HCT116 (cell line): ENCODE results near the gene CHST11. TPM values are rescaled to one million over a fixed set of nuclear protein-coding genes. Genes with fewer than 3 reads are reported as not detected.

Source experiments
- ATAC-seq: fragments of 200-7000 bp; cut with Tn5 transposase; 2 replicates; pipeline ENCODE4 v1.9.1; 2020; ENCODE audit warnings: mild to moderate bottlenecking, moderate library complexity
- BruUV-seq: library from RNA; stranded (reverse); fragments of 400-500 nt; replicated peaks from 2 replicates; lab custom pipeline; 2021; lab: Mats Ljungman, UMichigan
- CTCF ChIA-PET: fragments of 300-600 bp; sonication (Branson Sonifier 250); formaldehyde crosslinking; loops from one replicate; lab custom pipeline; 2021; ENCODE audit warnings: antibody characterized with exemption; lab: Charles Lee
- POLR2A ChIA-PET: fragments of 300-600, 350-600 bp; sonication (Branson Sonifier 250); formaldehyde crosslinking; loops from one replicate; lab custom pipeline; 2021; ENCODE audit warnings: antibody characterized with exemption; lab: Charles Lee
- RAD21 ChIA-PET, 2 experiments: fragments of 300-600 bp; sonication (Branson Sonifier 250); formaldehyde crosslinking; loops; one replicate each; lab custom pipeline; 2023; ENCODE audit warnings: low total read pairs in 2 of 2; ENCODE audit not compliant: uncharacterized antibody in 2 of 2, unreplicated experiment in 2 of 2, low non-redundant PET in 1 of 2; lab: Charles Lee
- DNase-seq: peaks from one replicate; pipeline ENCODE4 v3.0.0-alpha.2; 2010; ENCODE audit warnings: low read depth, low spot score
- H2AFZ ChIP-seq: fragments of 200-600 bp; shearing (Covaris generic), sonication (generic); 2 replicates; pipeline ENCODE4 v1.6.1; 2017; ENCODE audit warnings: low read depth, mixed run types, mixed read lengths, antibody characterized with exemption, low read length; ENCODE audit not compliant: poor library complexity, severe bottlenecking
- H3K27ac ChIP-seq: 2 replicates; pipeline ENCODE4 v1.5.1; 2012; ENCODE audit warnings: low read depth, low read length
- H3K27me3 ChIP-seq: fragments of 200-600 bp; sonication (generic); 2 replicates; pipeline ENCODE4 v1.6.1; 2016; ENCODE audit warnings: mixed run types, low read length, mixed read lengths; ENCODE audit not compliant: insufficient read depth
- H3K36me3 ChIP-seq, 2 experiments: fragments of 200-500 bp in 1 of 2; fragments of 200-600 bp in 1 of 2; sonication (Bioruptor generic) in 1 of 2; sonication (generic) in 1 of 2; 2 replicates each; pipeline versions ENCODE4 v1.5.1 to v1.6.1; 2014 to 2016; ENCODE audit warnings: low read length in 2 of 2, inconsistent platforms in 1 of 2, mixed read lengths in 1 of 2, mixed run types in 1 of 2; ENCODE audit not compliant: insufficient read depth in 2 of 2, control insufficient read depth in 1 of 2
- H3K4me1 ChIP-seq, 2 experiments: fragments of 200-600 bp in 1 of 2; sonication (generic) in 1 of 2; 2 replicates each; pipeline versions ENCODE4 v1.5.1 to v1.6.1; 2012 to 2017; ENCODE audit warnings: low read length in 2 of 2, inconsistent platforms in 1 of 2, mild to moderate bottlenecking in 1 of 2, mixed read lengths in 1 of 2, mixed run types in 1 of 2, moderate library complexity in 1 of 2; ENCODE audit not compliant: insufficient read depth in 2 of 2, control insufficient read depth in 1 of 2
- H3K4me2 ChIP-seq: fragments of 200-600 bp; sonication (generic); 2 replicates; pipeline ENCODE4 v1.6.1; 2017; ENCODE audit warnings: mixed run types, low read length, mixed read lengths
- H3K4me3 ChIP-seq, 2 experiments: fragments of 200-600 bp in 1 of 2; sonication (generic) in 1 of 2; replicated peaks in 1 of 2; 2 replicates each; pipeline ENCODE4 v1.5.1; 2011 to 2016; ENCODE audit warnings: low read length in 2 of 2, control low read depth in 1 of 2, low read depth in 1 of 2, mild to moderate bottlenecking in 1 of 2, mixed read lengths in 1 of 2, mixed run types in 1 of 2
- H3K79me2 ChIP-seq: fragments of 200-600 bp; sonication (generic); 2 replicates; pipeline ENCODE4 v1.6.1; 2017; ENCODE audit warnings: mild to moderate bottlenecking, mixed run types, low read length, moderate library complexity, mixed read lengths; ENCODE audit not compliant: insufficient read depth
- H3K9ac ChIP-seq: fragments of 200-600 bp; sonication (generic); 2 replicates; pipeline ENCODE4 v1.6.1; 2016; ENCODE audit warnings: low read length, mixed read lengths
- H3K9me2 ChIP-seq: fragments of 200-600 bp; sonication (generic), shearing (Covaris generic); 2 replicates; pipeline ENCODE4 v1.6.1; 2017; ENCODE audit warnings: mixed run types, mild to moderate bottlenecking, moderate library complexity; ENCODE audit not compliant: insufficient read depth
- H3K9me3 ChIP-seq, 2 experiments: fragments of 200-500 bp in 1 of 2; fragments of 200-600 bp in 1 of 2; sonication (Bioruptor generic) in 1 of 2; sonication (generic) in 1 of 2; 2 replicates each; pipeline ENCODE4 v1.6.1; 2014 to 2017; ENCODE audit warnings: low read length in 2 of 2, mixed read lengths in 2 of 2, inconsistent platforms in 1 of 2, low read depth in 1 of 2, mild to moderate bottlenecking in 1 of 2, mixed run types in 1 of 2, moderate library complexity in 1 of 2; ENCODE audit not compliant: control insufficient read depth in 1 of 2, insufficient read depth in 1 of 2
- H4K20me1 ChIP-seq: fragments of 200-600 bp; sonication (generic), shearing (Covaris generic); 2 replicates; pipeline ENCODE4 v1.6.1; 2017; ENCODE audit warnings: mixed run types, mild to moderate bottlenecking, moderate library complexity; ENCODE audit not compliant: insufficient read depth
- CEBPB ChIP-seq: IDR thresholded peaks from 2 replicates; pipeline ENCODE4 v1.6.1; 2012; ENCODE audit warnings: low read depth
- EGR1 ChIP-seq: IDR thresholded peaks from 2 replicates; pipeline ENCODE4 v1.6.1; 2012; ENCODE audit warnings: low read depth
- ELF1 ChIP-seq: IDR thresholded peaks from 2 replicates; pipeline ENCODE4 v1.6.1; 2012; ENCODE audit warnings: low read depth, borderline replicate concordance
- EZH2phosphoT487 ChIP-seq: fragments of 200-600 bp; IDR thresholded peaks from 2 replicates; pipeline ENCODE4 v1.6.1; 2018; ENCODE audit warnings: antibody characterized with exemption, borderline replicate concordance
- FOSL1 ChIP-seq: IDR thresholded peaks from 2 replicates; pipeline ENCODE4 v1.6.1; 2012; ENCODE audit warnings: low read depth
- JUND ChIP-seq: IDR thresholded peaks from 2 replicates; pipeline ENCODE4 v1.6.1; 2012
- POLR2A ChIP-seq: IDR thresholded peaks from 2 replicates; pipeline ENCODE4 v1.7.0; 2011; ENCODE audit warnings: borderline replicate concordance; ENCODE audit not compliant: insufficient read depth, insufficient read length; ENCODE audit errors: extremely low read depth
- RAD21 ChIP-seq: IDR thresholded peaks from 2 replicates; pipeline ENCODE4 v1.6.1; 2012; ENCODE audit warnings: low read depth, mild to moderate bottlenecking
- SIN3A ChIP-seq: IDR thresholded peaks from 2 replicates; pipeline ENCODE4 v1.6.1; 2012; ENCODE audit warnings: low read depth
- TCF7L2 ChIP-seq: IDR thresholded peaks from 2 replicates; pipeline ENCODE4 v1.7.0; 2011; ENCODE audit warnings: borderline replicate concordance, inconsistent platforms; ENCODE audit not compliant: insufficient read depth, insufficient read length; ENCODE audit errors: extremely low read depth
- YY1 ChIP-seq: IDR thresholded peaks from 2 replicates; pipeline ENCODE4 v1.6.1; 2011; ENCODE audit warnings: low read length, low read depth, moderate library complexity, mild to moderate bottlenecking; ENCODE audit not compliant: insufficient replicate concordance; ENCODE audit errors: extremely low read depth
- ZBTB33 ChIP-seq: IDR thresholded peaks from 2 replicates; pipeline ENCODE4 v1.6.1; 2011; ENCODE audit warnings: mild to moderate bottlenecking, low read length, moderate library complexity; ENCODE audit not compliant: insufficient replicate concordance; ENCODE audit errors: extremely low read depth
- ZFX ChIP-seq: fragments of 450-650 bp; IDR thresholded peaks from 2 replicates; pipeline ENCODE4 v1.6.1; 2017
- ZNF274 ChIP-seq: fragments of 200-500 bp; sonication (Bioruptor generic); IDR thresholded peaks from 2 replicates; pipeline ENCODE4 v1.6.1; 2014; ENCODE audit warnings: mild to moderate bottlenecking, low read depth, low read length, inconsistent platforms
- intact Hi-C: fragments of 100-400 bp; cut with micrococcal nuclease; formaldehyde crosslinking; loops from 2 replicates; pipeline ENCODE4 v1.10.0; 2022
- total RNA-seq: library from RNA; stranded (reverse); gene quantifications from one replicate; pipeline ENCODE4 v1.2.1, GENCODE V29; 2021; ENCODE audit not compliant: unreplicated experiment
- TF ChIP-seq, protein P1 (sequence below): IDR thresholded peaks from 2 replicates; pipeline ENCODE4 v1.6.1; 2012
- TF ChIP-seq, protein P2 (sequence below), 3 experiments: fragments of 200-600 bp in 1 of 3; sonication (generic) in 1 of 3; IDR thresholded peaks in 2 of 3; conservative IDR thresholded peaks in 1 of 3; 2 replicates each; pipeline ENCODE4 v1.5.1; 2012 to 2017; ENCODE audit warnings: low read depth in 2 of 3, low read length in 2 of 3, antibody characterized with exemption in 1 of 3, borderline replicate concordance in 1 of 3, control low read depth in 1 of 3, mild to moderate bottlenecking in 1 of 3, mixed read lengths in 1 of 3, mixed run types in 1 of 3, moderate library complexity in 1 of 3; ENCODE audit not compliant: insufficient read depth in 1 of 3

CHST11 gene
- total RNA-seq, 1 experiment from 2014 or later = 10.1 TPM

DNA sequence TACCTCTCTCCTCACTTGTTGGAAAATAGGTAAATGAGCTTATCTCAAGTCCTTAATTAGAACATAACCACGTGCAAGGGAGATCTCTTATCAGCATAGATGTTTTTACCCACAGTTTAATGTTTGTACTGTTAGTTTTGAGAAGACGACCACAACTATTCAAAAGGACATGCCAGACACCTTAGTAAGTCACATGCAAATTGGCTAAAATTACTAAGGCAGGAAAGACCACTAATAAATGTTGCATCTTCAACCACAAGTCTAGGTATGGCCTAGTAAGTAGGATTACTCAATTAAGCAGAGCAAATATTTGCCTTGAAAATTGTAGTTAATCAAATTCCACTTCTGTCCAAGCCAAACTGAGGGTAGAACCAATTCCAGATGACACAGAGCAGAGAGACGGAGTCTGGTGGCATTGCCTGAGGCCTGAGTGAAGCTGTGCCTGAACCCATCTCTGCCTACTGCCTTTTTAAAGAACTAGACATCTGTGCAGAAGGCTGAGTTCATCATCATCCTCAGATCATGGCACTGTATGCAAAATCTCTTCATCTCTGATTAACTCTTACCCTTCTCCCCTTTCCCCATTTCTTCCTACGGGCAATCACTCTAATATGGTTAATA lies 29.7 kb upstream of the CHST11 start:
- H3K27ac ChIP-seq = no peak overlapping the region
- peaks cover 7% of the 10 kb centered on the region; the same call in 1 of the 2 replicates for H3K27me3 ChIP-seq
- ChIA-PET RAD21 (no interaction called here), POLR2A (no interaction called here)
- H4K20me1 ChIP-seq = no peaks in the 10 kb centered on the region
- H3K4me1 ChIP-seq = peaks cover 19 to 31% of the 10 kb centered on the region in 2 experiments
- intact Hi-C loops = no loop called here
- no peak for TF ChIP-seq JUND
- TF ChIP-seq TCF7L2 = no peak
- TF ChIP-seq, protein P1, sequence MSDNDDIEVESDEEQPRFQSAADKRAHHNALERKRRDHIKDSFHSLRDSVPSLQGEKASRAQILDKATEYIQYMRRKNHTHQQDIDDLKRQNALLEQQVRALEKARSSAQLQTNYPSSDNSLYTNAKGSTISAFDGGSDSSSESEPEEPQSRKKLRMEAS = no peak
- no peak for TF ChIP-seq RAD21
- TF ChIP-seq CEBPB = no peak
- no peak for TF ChIP-seq ELF1
- TF ChIP-seq ZFX = no peak
- no peak for TF ChIP-seq EZH2phosphoT487
- no peak for TF ChIP-seq YY1
- TF ChIP-seq ZNF274 = no peak
- no peak for TF ChIP-seq ZBTB33
- no peak for TF ChIP-seq FOSL1
- TF ChIP-seq EGR1 = no peak
- no peak for TF ChIP-seq SIN3A
- TF ChIP-seq, protein P2, sequence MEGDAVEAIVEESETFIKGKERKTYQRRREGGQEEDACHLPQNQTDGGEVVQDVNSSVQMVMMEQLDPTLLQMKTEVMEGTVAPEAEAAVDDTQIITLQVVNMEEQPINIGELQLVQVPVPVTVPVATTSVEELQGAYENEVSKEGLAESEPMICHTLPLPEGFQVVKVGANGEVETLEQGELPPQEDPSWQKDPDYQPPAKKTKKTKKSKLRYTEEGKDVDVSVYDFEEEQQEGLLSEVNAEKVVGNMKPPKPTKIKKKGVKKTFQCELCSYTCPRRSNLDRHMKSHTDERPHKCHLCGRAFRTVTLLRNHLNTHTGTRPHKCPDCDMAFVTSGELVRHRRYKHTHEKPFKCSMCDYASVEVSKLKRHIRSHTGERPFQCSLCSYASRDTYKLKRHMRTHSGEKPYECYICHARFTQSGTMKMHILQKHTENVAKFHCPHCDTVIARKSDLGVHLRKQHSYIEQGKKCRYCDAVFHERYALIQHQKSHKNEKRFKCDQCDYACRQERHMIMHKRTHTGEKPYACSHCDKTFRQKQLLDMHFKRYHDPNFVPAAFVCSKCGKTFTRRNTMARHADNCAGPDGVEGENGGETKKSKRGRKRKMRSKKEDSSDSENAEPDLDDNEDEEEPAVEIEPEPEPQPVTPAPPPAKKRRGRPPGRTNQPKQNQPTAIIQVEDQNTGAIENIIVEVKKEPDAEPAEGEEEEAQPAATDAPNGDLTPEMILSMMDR (IDR thresholded peaks at IDR 0.05 in 2 of 3, conservative IDR thresholded peaks at IDR 0.05 in 1 of 3; ENCODE audit: borderline replicate concordance in 1 of 3, insufficient read depth in 1 of 3, low read depth in 2 of 3, low read length in 2 of 3) = no peak
- no peak for TF ChIP-seq POLR2A
- TF ChIP-seq, all 23 proteins: peak for 0
- Histone ChIP-seq H3K9me2 (no peaks in the 10 kb centered on the region), H3K79me2 (no peaks in the 10 kb centered on the region), H2AFZ (no peak overlapping the region), H3K4me2 (no peak overlapping the region), H3K9ac (no peak overlapping the region), H3K4me3 (no peak overlapping the region), H3K36me3 (no peaks in the 10 kb centered on the region), H3K9me3 (no peaks in the 10 kb centered on the region)
- ATAC-seq (no peak), DNase-seq (no peak)
- BruUV-seq = no TSS peak
- CTCF ChIA-PET = no interaction called here
